ENCODE data around the gene AGO4. TPM values are rescaled to one million over a fixed set of nuclear protein-coding genes. Genes with fewer than 3 reads are reported as not detected.

Gene AGO4
- total and polyA plus RNA-seq, 2 donors from 2014 or later, result 3.3 to 12.2 TPM

GRCh38 chr1:35883635-35884101, 75.9 kb downstream of the AGO4 start:
- no peak for FAIRE-seq
- H3K9ac ChIP-seq (ENCODE audit: low read length in 3 of 3), result peak overlapping the region; percentile 69 to 94 (median 88)
- no peak for TF ChIP-seq CTCF (IDR thresholded peaks at IDR 0.05; ENCODE audit: borderline replicate concordance, extremely low read depth, insufficient read depth)
- peaks cover 0 to 9% (median 0%) of the 10 kb centered on the region in 3 donors for H3K4me1 ChIP-seq (ENCODE audit: control insufficient read depth in 2 of 3, insufficient read depth in 2 of 3, low read depth in 1 of 3, low read length in 3 of 3)
- H3K4me3 ChIP-seq (ENCODE audit: low read length in 3 of 3), result peak overlapping the region; percentile 91 to 100 (median 93)
- no peaks in the 10 kb centered on the region for H3K27me3 ChIP-seq (ENCODE audit: control insufficient read depth, insufficient read depth, low read length)
- H3K27ac ChIP-seq (ENCODE audit: low read depth in 2 of 2, low read length in 2 of 2), result peak overlapping the region in 1 of 2 donors; percentile 28
- intact Hi-C loops (cut with DNase I), result no loop called here
- no peaks in the 10 kb centered on the region for H3K9me3 ChIP-seq (ENCODE audit: control insufficient read depth in 2 of 3, insufficient read depth in 1 of 3, low read length in 3 of 3)
- DNase-seq, result peak; percentile 68 to 88 (median 79)
- no peaks in the 10 kb centered on the region for H3K36me3 ChIP-seq (ENCODE audit: control insufficient read depth in 2 of 3, insufficient read depth in 3 of 3, low read length in 3 of 3)

- Histone ChIP-seq H3K4me3 (ENCODE audit: low read length in 3 of 3) (no peak overlapping the region), H3K27ac (ENCODE audit: low read depth in 2 of 2, low read length in 2 of 2) (no peak overlapping the region), H3K36me3 (ENCODE audit: control insufficient read depth in 2 of 3, insufficient read depth in 3 of 3, low read length in 3 of 3) (no peaks in the 10 kb centered on the region), H3K27me3 (ENCODE audit: control insufficient read depth, insufficient read depth, low read length) (no peaks in the 10 kb centered on the region), H3K9ac (ENCODE audit: low read length in 3 of 3) (no peak overlapping the region), H3K4me1 (ENCODE audit: control insufficient read depth in 2 of 3, insufficient read depth in 2 of 3, low read depth in 1 of 3, low read length in 3 of 3) (peaks cover 0 to 9% (median 0%) of the 10 kb centered on the region in 3 donors), H3K9me3 (ENCODE audit: control insufficient read depth in 2 of 3, insufficient read depth in 1 of 3, low read length in 3 of 3) (no peaks in the 10 kb centered on the region)
- DNase-seq (no peak), FAIRE-seq (no peak)
- no peak for TF ChIP-seq CTCF (IDR thresholded peaks at IDR 0.05; ENCODE audit: borderline replicate concordance, extremely low read depth, insufficient read depth)
- intact Hi-C loops (cut with DNase I), result no loop called here
These were observed 77.1 kb downstream of the AGO4 start for GRCh38 chr1:35884934-35885333.

GRCh38 chr1:35885961-35886558, 78.2 kb downstream of the AGO4 start:
- peak in 4 of 5 donors; percentile 17 to 48 (median 26) for DNase-seq
- Histone ChIP-seq H3K4me3 (ENCODE audit: low read length in 3 of 3) (no peak overlapping the region), H3K36me3 (ENCODE audit: control insufficient read depth in 2 of 3, insufficient read depth in 3 of 3, low read length in 3 of 3) (peaks cover 0 to 3% (median 0%) of the 10 kb centered on the region in 3 donors), H3K27me3 (ENCODE audit: control insufficient read depth, insufficient read depth, low read length) (no peaks in the 10 kb centered on the region), H3K4me1 (ENCODE audit: control insufficient read depth in 2 of 3, insufficient read depth in 2 of 3, low read depth in 1 of 3, low read length in 3 of 3) (peaks cover 0 to 9% (median 0%) of the 10 kb centered on the region in 3 donors), H3K9me3 (ENCODE audit: control insufficient read depth in 2 of 3, insufficient read depth in 1 of 3, low read length in 3 of 3) (no peaks in the 10 kb centered on the region), H3K9ac (ENCODE audit: low read length in 3 of 3) (no peak overlapping the region), H3K27ac (ENCODE audit: low read depth in 2 of 2, low read length in 2 of 2) (no peak overlapping the region)
- TF ChIP-seq CTCF (IDR thresholded peaks at IDR 0.05; ENCODE audit: borderline replicate concordance, extremely low read depth, insufficient read depth), result no peak
- no peak for FAIRE-seq
- intact Hi-C loops (cut with DNase I), result no loop called here

Data from kidney (tissue), 14 donors.